Measurements from ENCODE around the gene COLEC12. TPM values are rescaled to one million over a fixed set of nuclear protein-coding genes. Genes with fewer than 3 reads are reported as not detected.

Gene COLEC12
- total and polyA plus RNA-seq, 3 donors from 2014 or later, result 4.5 to 10.4 (median 8.1) TPM

- TF ChIP-seq CTCF (IDR thresholded peaks at IDR 0.05) (no peak), POLR2A (IDR thresholded peaks at IDR 0.05) (no peak)
- Histone ChIP-seq H3K36me3 (ENCODE audit: low read depth, missing control alignments) (no peaks in the 10 kb centered on the region), H3K9me3 (no peaks in the 10 kb centered on the region), H3K27ac (no peak overlapping the region), H3K4me3 (no peak overlapping the region), H3K4me1 (peaks cover 11% of the 10 kb centered on the region), H3K27me3 (no peaks in the 10 kb centered on the region)
- DNase-seq, result no peak
- 89% methylated on average over 3 of the region's 3 CpGs for WGBS, 2 donors
- intact Hi-C loops (cut with DNase I; ENCODE audit: low total_unique reads), result no loop called here
Observed at GRCh38 chr18:471716-472115, 28.8 kb downstream of the COLEC12 start.

- no peaks in the 10 kb centered on the region for H3K36me3 ChIP-seq (ENCODE audit: low read depth, missing control alignments)
- peak overlapping the region in 1 of 2 donors; percentile 15 for H3K27ac ChIP-seq
- WGBS, 2 donors, result 39 to 52% methylated on average over 5 of the region's 5 CpGs
- H3K9me3 ChIP-seq, result no peaks in the 10 kb centered on the region
- no peak overlapping the region for H3K4me3 ChIP-seq
- H3K27me3 ChIP-seq, result no peaks in the 10 kb centered on the region
- intact Hi-C loops (cut with DNase I; ENCODE audit: low total_unique reads), result no loop called here
- no peak for DNase-seq
- TF ChIP-seq POLR2A (IDR thresholded peaks at IDR 0.05), result no peak
- TF ChIP-seq CTCF (IDR thresholded peaks at IDR 0.05), result no peak
- H3K4me1 ChIP-seq, result peaks cover 6% of the 10 kb centered on the region
Observed at GRCh38 chr18:470661-471501, 29.6 kb downstream of the COLEC12 start.

- no peak overlapping the region for H3K4me3 ChIP-seq
- no peaks in the 10 kb centered on the region for H3K36me3 ChIP-seq (ENCODE audit: low read depth, missing control alignments)
- no peaks in the 10 kb centered on the region for H3K4me1 ChIP-seq
- intact Hi-C loops (cut with DNase I; ENCODE audit: low total_unique reads), result no loop called here
- no peaks in the 10 kb centered on the region for H3K27me3 ChIP-seq
- TF ChIP-seq CTCF (IDR thresholded peaks at IDR 0.05), result no peak
- TF ChIP-seq POLR2A (IDR thresholded peaks at IDR 0.05), result no peak
- no peak overlapping the region for H3K27ac ChIP-seq
- H3K9me3 ChIP-seq, result no peaks in the 10 kb centered on the region
- no peak for DNase-seq
- WGBS, 2 donors, result 76 to 77% methylated on average over 13 of the region's 13 CpGs
Observed at GRCh38 chr18:468955-469790, 31.3 kb downstream of the COLEC12 start.

- intact Hi-C loops (cut with DNase I; ENCODE audit: low total_unique reads), result no loop called here
- Histone ChIP-seq H3K36me3 (ENCODE audit: low read depth, missing control alignments) (no peaks in the 10 kb centered on the region), H3K4me3 (no peak overlapping the region), H3K9me3 (no peaks in the 10 kb centered on the region), H3K4me1 (no peaks in the 10 kb centered on the region), H3K27ac (no peak overlapping the region), H3K27me3 (no peaks in the 10 kb centered on the region)
- TF ChIP-seq CTCF (IDR thresholded peaks at IDR 0.05), result no peak
- no peak for TF ChIP-seq POLR2A (IDR thresholded peaks at IDR 0.05)
- WGBS, 2 donors, result 75 to 81% methylated on average over 12 of the region's 12 CpGs
- no peak for DNase-seq
Observed at GRCh38 chr18:463827-464541, 36.5 kb downstream of the COLEC12 start.

Measured in testis (tissue), 3 donors.